Astrocyte of the hippocampus (primary cell): ENCODE measurements around the gene NTM.
"Not testable (repeated sequence)": the region's sequence is repeated elsewhere in the genome, so short reads cannot be mapped to it uniquely, and the experiment has no call there.

Source experiments
- DNase-seq: peaks from one replicate; pipeline ENCODE4 v3.0.0; 2011; ENCODE audit warnings: low read depth, low spot score

Gene NTM

DNA sequence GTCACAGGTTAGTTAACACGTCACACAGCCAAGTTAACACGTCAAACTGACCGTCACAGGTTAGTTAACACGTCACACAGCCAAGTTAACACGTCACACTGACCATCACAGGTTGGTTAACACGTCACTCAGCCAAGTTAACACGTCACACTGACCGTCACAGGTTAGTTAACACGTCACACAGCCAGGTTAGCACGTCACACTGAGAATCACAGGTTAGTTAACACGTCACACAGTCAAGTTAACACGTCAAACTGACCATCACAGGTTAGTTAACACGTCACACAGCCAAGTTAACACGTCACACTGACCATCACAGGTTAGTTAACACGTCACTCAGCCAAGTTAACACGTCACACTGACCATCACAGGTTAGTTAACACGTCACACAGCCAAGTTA is 700.5 kb downstream of the NTM start:
- DNase-seq: not testable (repeated sequence)

DNA sequence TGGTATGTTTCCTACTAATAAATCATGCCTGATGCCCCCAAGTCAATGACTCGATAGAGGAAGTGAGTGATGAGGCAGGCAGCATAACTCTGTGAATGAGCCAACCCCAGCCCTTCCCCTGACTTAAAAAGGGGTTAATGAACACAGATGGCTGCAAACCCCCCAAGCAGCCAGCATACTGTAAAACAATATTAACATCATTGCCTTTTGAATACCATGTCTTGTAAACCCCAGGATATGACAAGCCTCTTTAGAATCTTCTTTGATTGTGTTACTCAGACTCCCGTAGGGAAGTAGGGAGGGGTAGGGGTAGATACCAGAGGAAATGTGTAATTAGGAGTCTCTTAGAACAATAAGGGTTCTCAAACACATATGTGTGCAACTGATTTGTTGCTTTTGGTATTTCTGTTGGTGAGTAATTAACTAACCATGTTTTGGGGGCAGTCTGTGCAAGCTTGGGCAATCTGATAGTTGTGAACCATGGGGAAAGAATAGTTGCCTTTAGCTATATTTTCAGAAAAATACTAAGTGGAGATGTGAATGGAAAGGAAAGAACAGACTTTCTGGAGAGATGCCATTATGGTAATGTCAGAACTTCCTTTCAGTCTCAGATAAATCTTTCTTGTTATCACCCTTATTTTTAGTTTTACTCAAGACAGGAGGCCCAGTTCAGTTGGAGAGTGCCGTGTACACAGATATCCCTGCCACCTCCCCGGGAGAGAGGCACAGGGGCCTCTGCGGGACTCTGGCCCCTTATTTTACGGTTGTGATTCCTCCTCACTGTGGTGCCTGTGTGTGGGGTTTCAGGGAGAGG is 701.8 kb downstream of the NTM start:
- DNase-seq: peak; percentile 85

DNA sequence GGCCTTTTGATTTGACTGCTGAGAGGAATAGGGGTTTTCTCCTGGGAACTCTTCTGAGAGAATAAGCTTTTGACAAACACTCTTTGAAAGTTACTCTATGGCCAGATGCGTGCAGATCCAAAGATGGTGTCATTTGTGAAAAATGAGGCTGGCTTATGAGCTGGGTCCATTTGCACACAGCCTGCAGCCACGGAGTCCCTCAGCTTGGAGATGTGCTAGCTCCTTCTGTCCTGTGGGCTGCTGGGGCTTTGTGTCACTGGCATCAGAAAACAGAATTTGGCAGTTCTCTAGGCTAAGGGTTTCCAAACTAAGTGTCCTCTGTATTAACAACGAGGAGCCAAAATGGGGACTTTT is 702.4 kb downstream of the NTM start:
- peak; percentile 58 for DNase-seq

DNA sequence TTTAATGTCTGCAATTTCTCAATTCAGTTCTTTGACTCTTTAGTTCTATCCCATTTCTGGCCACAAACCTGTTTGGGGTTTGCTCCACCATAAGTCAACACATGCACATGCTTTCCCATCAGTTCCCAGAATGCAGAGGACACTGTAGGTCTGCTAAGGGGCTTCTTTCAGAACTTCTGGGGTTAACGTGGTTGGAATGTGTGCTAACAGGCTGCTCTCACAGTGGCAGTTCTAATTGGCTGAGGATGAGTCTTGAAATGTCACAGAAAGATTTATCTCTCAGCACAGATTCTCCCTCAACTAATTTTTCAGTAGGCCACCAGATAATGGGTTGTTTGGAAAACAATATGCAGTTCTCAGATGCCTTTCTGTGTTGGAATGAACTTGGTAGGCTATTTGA is 703.4 kb downstream of the NTM start:
- no peak for DNase-seq

DNA sequence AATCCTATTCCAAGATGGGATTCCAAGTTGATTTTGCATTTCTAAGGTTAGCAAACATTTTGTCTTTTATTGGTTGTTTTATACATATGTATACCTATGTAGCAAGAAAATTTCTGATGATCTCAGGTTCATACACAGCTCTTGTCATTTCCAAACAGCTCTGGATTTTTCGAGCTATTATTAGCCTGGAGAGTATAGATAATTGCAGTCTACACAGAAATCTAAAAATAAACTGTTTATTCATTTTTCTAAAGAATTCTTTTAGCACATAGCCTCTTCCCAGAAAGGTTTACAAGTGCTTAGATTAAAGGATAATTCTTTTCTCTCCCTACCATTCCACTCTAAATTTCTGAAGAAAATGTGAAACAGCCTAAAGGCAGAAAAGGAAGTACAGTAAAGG is 705.0 kb downstream of the NTM start:
- no peak for DNase-seq

DNA sequence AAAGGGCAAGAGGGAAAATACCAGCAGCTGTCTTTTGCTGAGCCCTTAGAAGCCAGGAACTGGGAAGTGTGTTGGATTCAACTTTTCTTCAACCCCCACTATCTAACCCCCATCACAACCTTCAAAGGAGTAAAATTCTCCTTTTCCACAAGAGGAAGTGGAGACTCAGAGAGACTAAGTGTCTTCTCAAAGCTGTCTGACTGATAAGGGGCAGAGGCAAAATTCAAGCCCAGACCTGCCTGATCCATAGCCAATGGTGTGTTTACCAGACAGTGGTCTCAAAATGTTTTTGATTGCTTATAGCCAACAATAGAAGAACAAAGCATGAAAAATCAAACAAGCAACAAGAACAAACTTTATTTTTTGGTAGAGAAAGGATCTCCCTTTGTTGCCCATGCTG is 707.0 kb downstream of the NTM start:
- DNase-seq: no peak

DNA sequence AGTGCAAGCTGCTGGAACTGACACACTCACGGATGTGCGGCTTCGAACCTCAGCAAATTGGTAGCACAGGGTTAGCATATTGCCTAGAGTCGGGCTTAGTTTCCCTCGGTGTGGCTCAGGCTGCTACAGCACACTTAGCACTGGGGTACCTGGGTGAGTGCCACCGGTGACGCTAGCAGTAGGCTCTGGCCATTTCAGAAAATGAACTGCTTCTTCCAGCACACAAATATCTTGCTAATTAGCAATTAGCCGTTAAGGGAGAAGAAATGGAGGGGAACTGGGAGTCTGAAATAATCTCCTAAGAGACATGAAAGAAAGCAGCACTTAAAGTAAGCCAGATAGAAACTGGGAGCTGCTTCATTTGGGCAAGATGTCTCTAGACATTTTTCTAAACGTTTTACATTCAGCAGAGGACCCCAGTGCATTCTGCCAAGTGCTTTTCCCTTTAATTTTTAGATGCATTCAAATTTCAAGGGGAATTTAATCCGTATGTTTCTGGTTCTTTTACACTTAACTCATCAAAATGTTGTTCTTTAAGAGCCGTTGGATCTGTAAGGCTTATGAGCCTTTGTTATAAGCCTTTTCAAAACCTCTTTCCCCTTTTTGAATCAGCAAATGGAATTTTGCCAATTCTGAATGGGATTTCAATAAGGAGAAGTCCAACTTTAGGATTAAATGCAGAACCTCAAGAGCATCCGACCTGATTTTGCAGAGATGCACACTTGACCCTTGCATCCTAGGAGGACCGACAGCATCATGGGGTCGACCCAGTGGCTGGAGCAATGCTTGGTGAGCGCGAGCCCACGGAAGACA is 708.1 kb downstream of the NTM start:
- no peak for DNase-seq

DNA sequence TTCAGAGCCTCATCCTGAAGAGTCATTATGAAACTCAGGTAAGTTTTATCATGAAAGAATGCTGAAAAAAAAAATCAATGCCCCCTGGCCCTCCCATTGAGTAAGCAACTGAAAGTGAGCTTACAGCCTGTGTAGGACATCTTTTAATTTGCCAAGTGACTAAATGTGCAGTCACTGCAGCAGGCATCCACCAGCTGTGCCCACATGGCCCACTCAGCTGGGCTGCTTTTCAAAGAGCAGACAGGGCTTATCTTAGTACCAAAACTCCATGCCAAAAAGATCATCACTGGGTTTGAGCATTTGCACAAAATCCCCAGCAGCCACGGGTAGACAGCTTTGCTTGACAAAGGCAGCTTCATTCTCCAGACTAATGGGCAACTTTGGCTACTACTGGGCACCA is 709.7 kb downstream of the NTM start:
- no peak for DNase-seq

DNA sequence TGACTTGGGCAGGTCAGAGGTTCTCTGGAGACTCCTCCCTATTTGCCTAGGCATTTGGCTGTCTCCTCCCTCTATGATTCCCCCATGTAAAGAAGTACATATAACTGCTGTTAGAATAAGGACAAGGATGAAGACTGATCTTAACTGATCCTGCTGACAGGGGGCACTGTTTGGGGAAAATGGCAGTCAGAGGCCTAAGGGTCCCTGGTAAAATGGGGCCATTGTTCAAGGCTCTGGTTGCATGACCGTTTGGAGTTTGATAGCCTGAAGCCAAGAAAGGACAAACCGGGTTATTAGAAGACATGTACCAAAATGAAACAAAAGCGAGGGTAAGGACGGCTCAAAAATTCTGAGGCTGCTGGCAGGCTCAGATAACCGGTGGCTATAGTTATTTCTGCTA is 712.2 kb downstream of the NTM start:
- no peak for DNase-seq

DNA sequence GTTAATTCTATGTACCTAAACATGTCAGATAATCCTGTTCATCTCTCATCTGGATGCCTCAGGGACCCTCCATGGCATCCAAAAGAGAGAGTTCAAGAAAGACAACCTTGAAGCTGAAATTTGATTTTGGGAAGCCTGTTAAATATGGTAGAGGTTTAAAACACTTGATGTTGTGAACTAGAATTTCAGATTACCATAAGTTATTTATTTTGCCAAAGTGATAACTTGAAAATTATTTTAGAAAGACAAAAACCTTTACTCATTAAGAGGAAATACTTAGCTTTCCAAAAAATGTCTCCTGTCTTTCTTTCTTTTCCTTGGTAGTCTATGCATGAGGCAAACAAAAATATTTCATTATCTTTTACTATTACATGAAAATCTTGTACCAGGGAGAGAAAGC is 714.0 kb downstream of the NTM start:
- no peak for DNase-seq

DNA sequence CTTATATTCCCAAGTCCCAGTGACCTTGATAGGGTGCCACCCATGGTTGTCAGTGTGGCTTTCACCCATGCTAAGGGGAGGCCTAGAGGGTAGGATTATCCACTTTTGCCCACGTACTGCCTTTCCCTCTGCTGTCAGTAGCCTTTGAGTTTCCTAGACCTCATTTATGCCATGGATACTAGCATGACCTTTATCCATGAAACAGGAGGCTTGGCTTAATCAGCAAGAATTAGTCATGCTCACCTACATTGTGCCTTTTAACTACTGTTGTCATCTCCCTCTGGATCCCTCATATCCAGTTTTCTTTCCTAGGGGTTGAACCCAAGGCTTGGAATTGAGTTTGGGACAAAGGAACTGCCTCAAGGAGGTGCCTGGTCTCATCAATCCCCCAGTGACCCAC is 716.7 kb downstream of the NTM start:
- DNase-seq: no peak

DNA sequence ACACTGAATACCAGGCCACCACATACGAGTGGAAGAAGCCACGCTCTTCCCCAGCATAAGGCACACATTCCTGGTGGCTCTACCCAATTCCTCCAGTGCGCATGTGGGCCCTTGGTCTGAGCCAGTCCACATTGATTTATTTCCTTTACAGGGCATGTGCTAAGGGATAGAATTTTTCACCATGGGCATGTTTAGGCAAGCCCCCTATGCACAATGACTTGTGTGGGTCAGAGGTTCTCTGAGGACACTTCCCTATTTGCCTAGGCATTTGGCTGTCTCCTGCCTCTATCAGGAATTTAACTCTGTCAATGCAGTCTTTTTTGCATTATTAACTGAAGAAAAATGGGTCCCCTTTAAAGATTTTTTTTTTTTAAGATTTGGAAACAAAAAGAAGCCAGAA is 718.1 kb downstream of the NTM start:
- DNase-seq: no peak

DNA sequence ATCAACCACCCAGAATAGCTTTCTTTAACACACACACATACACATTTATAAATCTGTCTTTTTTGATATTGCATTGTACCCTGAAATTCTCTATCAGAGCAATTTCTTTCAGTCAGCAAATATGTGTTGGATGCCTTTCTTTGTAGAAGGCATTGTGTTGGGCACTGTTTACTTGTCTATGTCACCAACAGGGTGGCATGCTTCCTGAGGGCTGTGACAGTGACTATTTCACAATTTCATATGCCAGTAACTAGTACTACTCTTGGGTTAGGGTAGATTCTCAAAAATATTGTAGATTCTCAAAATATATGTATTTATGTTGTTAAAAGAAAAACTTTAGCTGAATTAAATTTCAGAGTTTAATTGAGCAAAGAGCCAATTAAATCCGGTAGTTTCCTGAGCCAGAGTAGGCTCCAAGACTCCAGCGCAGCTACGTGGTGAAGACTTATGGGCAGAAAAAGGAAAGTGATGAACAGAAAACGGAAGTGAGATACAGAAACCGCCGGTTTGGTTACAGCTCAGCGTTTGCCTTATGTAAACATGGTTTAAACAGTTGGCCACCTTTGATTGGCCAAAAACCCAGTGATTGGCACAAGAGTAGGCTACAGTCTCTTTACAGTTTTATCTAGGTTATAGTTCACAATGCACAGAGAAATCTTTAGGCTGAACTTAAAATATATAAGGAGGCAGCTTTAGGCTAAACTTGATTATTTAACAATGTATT is 723.3 kb downstream of the NTM start:
- no peak for DNase-seq

DNA sequence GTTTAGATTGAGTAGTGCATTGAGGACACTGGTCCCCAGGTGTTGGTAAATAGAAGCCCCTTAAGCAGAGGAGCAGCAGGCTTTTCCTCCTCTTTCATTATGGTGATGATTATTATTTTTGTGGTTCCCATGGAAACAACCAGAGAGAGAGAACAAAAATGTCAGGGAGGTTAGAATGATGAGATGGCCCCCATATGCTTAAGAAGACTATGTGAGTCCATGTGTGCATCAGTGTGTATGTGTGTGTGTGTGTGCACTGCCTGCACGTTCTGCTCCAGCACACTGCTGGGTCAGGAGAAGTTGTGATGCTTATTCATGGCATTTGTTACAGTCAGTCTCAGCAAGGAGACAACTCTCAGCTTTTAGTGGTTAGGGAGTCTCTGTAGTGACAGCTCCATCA is 724.2 kb downstream of the NTM start:
- no peak for DNase-seq

DNA sequence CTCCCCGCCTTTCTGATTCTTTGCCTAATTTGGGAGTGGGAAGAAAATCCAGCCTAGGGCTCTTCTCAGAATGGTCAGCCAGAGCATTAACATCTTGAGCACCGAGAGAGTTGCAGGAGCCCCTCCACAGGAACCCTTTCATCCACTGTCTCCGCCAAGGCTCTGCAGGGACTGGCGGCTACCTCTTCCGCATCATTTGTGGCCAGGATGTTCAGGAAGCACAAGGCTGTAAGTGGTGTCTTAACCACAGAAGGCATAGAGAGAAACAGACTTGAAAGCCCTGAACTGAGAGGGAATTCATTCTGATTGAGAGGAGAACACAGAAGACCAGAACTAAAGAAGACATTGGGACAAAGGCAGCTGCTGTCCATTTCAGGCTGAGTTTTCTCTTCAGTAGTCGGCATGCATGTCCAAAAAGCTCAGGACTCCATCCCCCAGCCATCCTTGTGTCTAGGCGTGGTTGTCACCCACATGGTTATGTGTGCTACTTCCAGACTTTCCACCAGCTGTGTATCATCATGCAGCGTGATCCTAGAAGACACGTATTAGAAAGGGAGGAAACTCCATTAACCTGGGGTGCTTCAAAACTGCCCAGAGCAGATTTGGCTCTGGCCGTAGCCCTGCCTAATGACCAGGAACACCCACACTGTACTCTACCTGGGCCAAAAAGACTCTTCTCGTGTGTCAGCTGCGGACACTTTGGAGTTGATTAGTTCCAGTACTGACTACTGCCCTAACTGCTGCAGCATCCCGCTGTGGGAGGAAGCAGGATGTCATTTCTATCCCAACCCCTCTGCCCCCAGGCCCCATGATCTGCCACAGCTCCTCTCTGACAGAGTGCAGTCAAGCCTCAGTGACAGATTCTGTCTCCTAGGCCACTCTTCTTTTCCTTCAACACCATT is 725.1 kb downstream of the NTM start:
- DNase-seq: no peak

DNA sequence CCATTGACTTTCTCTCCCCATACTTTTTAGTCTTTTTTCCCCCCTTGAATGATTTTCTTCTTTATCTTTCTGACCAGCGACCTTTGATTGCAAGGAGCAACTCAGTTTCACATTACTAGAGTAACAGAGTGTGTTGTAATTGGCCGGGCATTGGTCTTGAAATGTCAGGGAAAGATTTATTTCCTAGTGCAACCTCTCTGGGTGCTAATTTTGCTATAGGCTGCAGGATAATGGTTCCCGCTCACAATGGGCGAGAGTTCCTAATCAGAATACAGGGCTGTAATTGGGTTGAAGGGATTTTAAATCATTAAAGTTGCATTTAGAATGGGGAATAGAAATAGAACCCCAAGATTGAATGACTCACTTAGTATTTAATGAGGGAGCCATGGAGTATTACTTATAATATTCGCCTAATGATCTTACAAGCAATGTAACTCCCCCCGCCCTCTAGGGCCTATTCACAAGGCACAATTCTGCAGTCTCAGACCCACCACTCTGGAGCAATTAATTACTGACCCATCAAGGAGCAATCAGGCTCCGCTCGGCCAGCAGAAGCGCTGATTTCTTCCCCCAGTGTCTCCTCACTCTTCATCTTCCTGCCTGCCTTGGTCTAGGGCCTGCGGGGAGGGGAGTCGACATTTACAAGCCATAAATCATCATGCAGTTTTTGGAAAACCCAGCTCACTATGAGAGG is 725.9 kb downstream of the NTM start:
- no peak for DNase-seq

DNA sequence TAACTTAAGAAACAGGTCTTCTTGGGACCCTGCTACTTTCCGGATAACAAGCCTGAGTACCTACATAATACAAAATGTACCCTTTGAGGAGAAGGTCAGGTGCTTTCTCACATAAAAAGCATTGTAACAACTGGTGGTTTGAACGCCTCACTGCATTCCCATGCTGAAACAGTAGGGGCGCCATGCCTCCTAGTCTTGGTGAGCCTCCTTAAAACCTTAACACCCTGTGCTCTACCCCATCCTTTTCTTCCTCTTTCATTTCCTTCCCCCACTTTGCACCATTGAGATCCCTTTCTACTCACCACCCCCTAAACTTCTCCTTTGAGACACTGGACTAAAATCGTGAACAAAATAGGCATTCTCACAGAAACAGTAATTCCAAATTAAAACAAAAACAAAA is 729.3 kb downstream of the NTM start:
- no peak for DNase-seq

DNA sequence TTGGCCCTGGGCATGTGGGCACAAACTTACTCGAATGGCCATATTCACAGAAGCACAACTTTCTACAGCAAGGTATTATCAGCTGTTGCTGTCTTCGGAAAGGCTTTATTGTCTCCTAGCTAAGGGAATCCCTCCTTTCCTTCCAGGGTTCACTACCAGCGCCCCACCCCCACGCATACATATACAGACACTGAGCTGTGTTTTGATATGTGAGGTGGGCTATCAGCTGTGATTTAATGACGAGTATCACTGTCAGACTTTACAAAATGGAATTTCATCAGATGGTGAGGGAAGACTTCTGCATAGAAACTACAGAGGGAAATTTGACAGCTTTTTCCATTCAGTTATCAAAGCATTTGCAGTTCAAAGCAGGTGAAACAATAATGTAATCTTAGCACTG is 730.2 kb downstream of the NTM start:
- no peak for DNase-seq

DNA sequence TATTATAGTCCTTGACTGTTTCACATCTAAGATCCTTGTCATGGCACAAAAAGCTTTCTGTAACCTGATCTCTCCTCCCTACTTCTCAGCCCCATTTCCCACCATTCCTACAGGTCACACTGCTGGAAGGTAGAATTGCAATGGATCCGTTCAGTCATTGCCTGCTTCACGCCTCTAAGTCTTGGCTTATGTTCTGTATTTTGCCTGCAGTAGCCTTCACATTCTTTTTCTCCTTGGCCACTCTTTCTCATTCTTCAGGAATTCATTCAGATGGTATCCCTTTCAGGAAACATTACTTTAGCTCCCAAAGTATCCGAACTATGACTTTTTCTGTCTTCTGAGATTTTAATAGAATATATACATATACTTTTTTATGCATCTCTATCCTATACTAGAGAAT is 731.5 kb downstream of the NTM start:
- DNase-seq: peak; percentile 65

DNA sequence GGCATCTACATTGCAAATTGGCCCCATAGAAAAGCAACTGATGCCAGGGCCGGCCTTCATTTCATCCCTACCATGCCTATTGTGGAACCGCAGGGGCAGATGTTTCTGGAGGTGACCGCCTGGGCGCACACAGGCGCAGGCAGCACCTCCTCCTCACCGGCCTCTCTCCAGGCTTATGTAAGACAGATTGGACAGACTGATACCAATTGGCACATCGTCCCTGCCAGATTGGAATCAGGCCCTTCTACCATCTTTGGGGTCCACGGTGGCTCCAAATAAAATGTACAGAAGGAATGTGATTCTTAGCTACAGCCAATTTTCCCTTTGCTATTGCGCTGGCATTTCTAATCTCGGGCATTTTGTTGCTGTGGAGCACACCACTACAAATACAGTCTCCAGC is 732.6 kb downstream of the NTM start:
- DNase-seq: no peak
